OCI-LY7 (cell line): ENCODE results near the gene SLC35F4. TPM values are rescaled to one million over a fixed set of nuclear protein-coding genes. Genes with fewer than 3 reads are reported as not detected.

Experiments used
- BruUV-seq: library from RNA; stranded (reverse); fragments of 400-500 nt; replicated peaks from 2 replicates; lab custom pipeline; 2021; lab: Mats Ljungman, UMichigan
- CTCF ChIA-PET: fragments of 300-600 bp; sonication (Branson Sonifier 250); formaldehyde crosslinking; loops from one replicate; lab custom pipeline; 2022; ENCODE audit warnings: antibody characterized with exemption; ENCODE audit not compliant: unreplicated experiment; lab: Charles Lee
- POLR2A ChIA-PET: fragments of 300-600 bp; sonication (Branson Sonifier 250); formaldehyde crosslinking; loops from one replicate; lab custom pipeline; 2022; ENCODE audit warnings: antibody characterized with exemption; lab: Charles Lee
- DNase-seq: peaks from one replicate; pipeline ENCODE4 v3.0.0-alpha.2; 2015; ENCODE audit warnings: low spot score
- H2AFZ ChIP-seq: fragments of 200-600 bp; sonication (generic), shearing (Covaris generic); 2 replicates; pipeline ENCODE4 v1.6.1; 2014; ENCODE audit warnings: mild to moderate bottlenecking, antibody characterized with exemption, low read length, moderate library complexity
- H3K27ac ChIP-seq: fragments of 200-600 bp; sonication (generic); 2 replicates; pipeline ENCODE4 v1.5.1; 2014; ENCODE audit warnings: mixed run types, low read depth, mild to moderate bottlenecking, moderate library complexity, low read length, inconsistent platforms; ENCODE audit not compliant: poor library complexity, severe bottlenecking
- H3K36me3 ChIP-seq: fragments of 200-600 bp; sonication (generic); 2 replicates; pipeline ENCODE4 v1.6.1; 2014; ENCODE audit warnings: mild to moderate bottlenecking, antibody characterized with exemption, low read length, moderate library complexity, mixed read lengths; ENCODE audit not compliant: insufficient read depth
- H3K4me1 ChIP-seq: fragments of 200-600 bp; sonication (generic); 2 replicates; pipeline ENCODE4 v1.5.1; 2014; ENCODE audit warnings: mild to moderate bottlenecking, low read length; ENCODE audit not compliant: insufficient read depth, poor library complexity, severe bottlenecking
- H3K4me2 ChIP-seq: fragments of 200-600 bp; sonication (generic); 2 replicates; pipeline ENCODE4 v1.6.1; 2014; ENCODE audit warnings: mild to moderate bottlenecking, low read length
- H3K4me3 ChIP-seq: fragments of 200-600 bp; sonication (generic); 2 replicates; pipeline ENCODE4 v1.5.1; 2014; ENCODE audit warnings: mild to moderate bottlenecking, low read depth, low read length; ENCODE audit not compliant: poor library complexity, severe bottlenecking
- H3K79me2 ChIP-seq: fragments of 200-600 bp; sonication (generic); 2 replicates; pipeline ENCODE4 v1.6.1; 2016; ENCODE audit warnings: low read depth, mild to moderate bottlenecking, low read length, moderate library complexity, mixed read lengths; ENCODE audit not compliant: insufficient read depth
- H3K9me2 ChIP-seq: fragments of 200-600 bp; sonication (generic); 2 replicates; pipeline ENCODE4 v1.6.1; 2016; ENCODE audit warnings: mild to moderate bottlenecking, low read length, mixed read lengths; ENCODE audit not compliant: insufficient read depth
- H3K9me3 ChIP-seq: fragments of 200-600 bp; sonication (generic); 2 replicates; pipeline ENCODE4 v1.6.1; 2014; ENCODE audit warnings: mild to moderate bottlenecking, mixed run types, low read length, mixed read lengths
- H4K20me1 ChIP-seq: fragments of 200-600 bp; sonication (generic); 2 replicates; pipeline ENCODE4 v1.6.1; 2014; ENCODE audit warnings: mild to moderate bottlenecking, antibody characterized with exemption, low read length, moderate library complexity, mixed read lengths; ENCODE audit not compliant: insufficient read depth
- EZH2phosphoT487 ChIP-seq: fragments of 200-600 bp; sonication (generic); IDR thresholded peaks from 2 replicates; pipeline ENCODE4 v1.6.1; 2018; ENCODE audit warnings: low read depth, borderline replicate concordance, mild to moderate bottlenecking, mixed run types, antibody characterized with exemption, low read length, moderate library complexity, mixed read lengths
- intact Hi-C: fragments of 100-400 bp; cut with micrococcal nuclease; formaldehyde crosslinking; loops from one replicate; pipeline ENCODE4 v1.10.0; 2022; ENCODE audit not compliant: unreplicated experiment
- total RNA-seq, 2 experiments: library from RNA; depleted of rRNA in 1 of 2; stranded (reverse); fragments of >200 nt in 1 of 2; shearing (Covaris generic) in 1 of 2; gene quantifications; 2 replicates each; pipeline ENCODE4 v1.2.3, GENCODE V29; 2014 to 2022
- TF ChIP-seq, protein P1 (sequence below): fragments of 200-600 bp; sonication (generic); conservative IDR thresholded peaks from 2 replicates; pipeline ENCODE4 v1.5.1; 2014; ENCODE audit warnings: mild to moderate bottlenecking, antibody characterized with exemption, low read length, moderate library complexity, mixed read lengths

The SLC35F4 gene
- total RNA-seq, 2 experiments from 2014 or later: not detected

DNA sequence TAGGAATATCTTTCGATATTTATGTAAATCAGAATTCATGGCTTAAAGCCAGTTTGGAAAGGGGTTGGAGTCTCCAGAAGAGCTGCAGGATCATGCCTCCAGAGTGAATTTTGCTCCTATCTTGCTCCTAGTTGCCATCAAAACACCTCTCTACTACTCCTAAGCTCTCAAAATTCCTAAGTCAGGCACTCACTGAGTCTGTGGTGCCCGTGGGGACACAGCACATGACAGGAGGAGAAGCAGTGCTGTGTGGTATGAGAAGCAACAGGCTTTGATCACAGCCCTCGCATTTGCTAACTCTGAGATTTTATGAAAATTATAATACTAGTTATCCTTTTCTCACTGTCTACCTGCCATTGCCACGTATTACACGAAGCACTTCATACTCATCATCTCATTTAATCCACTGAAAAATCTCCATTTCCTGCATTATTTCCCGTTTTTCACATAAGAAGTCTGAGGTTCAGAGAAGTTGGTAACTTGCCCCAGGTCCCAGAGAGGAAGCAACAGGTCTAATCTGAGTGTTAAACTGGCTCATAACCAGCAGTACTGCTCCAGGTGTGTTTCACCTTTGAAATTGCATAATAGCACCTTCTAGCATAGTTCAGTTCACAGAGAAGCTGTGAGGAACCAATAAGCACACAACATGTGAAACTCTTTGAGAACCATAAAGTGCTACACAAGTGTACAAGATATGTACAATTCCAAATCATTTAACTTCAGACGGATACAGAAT is 33.1 kb upstream of the SLC35F4 start:
- intact Hi-C loops: no loop called here
- no peaks in the 10 kb centered on the region for H4K20me1 ChIP-seq
- no peaks in the 10 kb centered on the region for H3K9me2 ChIP-seq
- no peaks in the 10 kb centered on the region for H3K36me3 ChIP-seq
- no peak for DNase-seq
- no TSS peak for BruUV-seq
- H3K4me1 ChIP-seq: no peaks in the 10 kb centered on the region
- ChIA-PET CTCF (no interaction called here), POLR2A (no interaction called here)
- no peak overlapping the region for H2AFZ ChIP-seq
- H3K4me3 ChIP-seq: no peak overlapping the region
- TF ChIP-seq, protein P1, sequence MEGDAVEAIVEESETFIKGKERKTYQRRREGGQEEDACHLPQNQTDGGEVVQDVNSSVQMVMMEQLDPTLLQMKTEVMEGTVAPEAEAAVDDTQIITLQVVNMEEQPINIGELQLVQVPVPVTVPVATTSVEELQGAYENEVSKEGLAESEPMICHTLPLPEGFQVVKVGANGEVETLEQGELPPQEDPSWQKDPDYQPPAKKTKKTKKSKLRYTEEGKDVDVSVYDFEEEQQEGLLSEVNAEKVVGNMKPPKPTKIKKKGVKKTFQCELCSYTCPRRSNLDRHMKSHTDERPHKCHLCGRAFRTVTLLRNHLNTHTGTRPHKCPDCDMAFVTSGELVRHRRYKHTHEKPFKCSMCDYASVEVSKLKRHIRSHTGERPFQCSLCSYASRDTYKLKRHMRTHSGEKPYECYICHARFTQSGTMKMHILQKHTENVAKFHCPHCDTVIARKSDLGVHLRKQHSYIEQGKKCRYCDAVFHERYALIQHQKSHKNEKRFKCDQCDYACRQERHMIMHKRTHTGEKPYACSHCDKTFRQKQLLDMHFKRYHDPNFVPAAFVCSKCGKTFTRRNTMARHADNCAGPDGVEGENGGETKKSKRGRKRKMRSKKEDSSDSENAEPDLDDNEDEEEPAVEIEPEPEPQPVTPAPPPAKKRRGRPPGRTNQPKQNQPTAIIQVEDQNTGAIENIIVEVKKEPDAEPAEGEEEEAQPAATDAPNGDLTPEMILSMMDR: no peak
- no peak for TF ChIP-seq EZH2phosphoT487
- H3K79me2 ChIP-seq: no peaks in the 10 kb centered on the region
- no peak overlapping the region for H3K27ac ChIP-seq
- no peaks in the 10 kb centered on the region for H3K9me3 ChIP-seq
- no peak overlapping the region for H3K4me2 ChIP-seq

DNA sequence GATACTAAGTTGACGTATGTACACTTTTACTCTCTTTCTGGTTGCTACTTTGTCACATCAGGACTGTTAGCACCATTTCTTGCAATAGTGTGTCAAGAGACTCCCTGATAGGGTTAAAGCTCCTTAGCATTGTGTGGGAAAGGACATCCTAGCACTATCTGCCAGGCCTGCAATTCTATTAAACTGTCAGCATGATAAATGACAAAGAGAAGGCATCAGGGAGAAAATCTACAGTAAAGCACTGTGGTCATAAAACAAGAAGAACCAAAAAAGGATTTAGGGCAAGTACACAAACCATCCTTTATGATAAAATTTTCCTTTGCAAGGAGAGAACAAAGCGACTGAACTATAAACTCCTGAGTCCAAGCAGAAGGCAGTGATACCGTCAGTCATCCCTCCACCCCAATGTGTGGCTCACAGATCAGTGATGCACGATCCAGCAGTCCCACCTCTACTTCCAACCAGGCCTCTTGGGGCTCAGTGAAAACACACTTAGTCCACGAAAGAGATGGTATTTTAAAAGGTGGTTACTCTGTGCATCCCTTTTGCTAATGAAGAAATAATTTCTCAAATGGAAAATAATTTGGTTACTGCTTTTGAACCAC is 31.4 kb upstream of the SLC35F4 start:
- no TSS peak for BruUV-seq
- Histone ChIP-seq H3K9me2 (no peaks in the 10 kb centered on the region), H3K9me3 (no peaks in the 10 kb centered on the region), H2AFZ (no peak overlapping the region), H3K36me3 (no peaks in the 10 kb centered on the region), H3K4me3 (no peak overlapping the region), H3K4me1 (no peaks in the 10 kb centered on the region), H3K79me2 (no peaks in the 10 kb centered on the region), H4K20me1 (no peaks in the 10 kb centered on the region), H3K4me2 (no peak overlapping the region), H3K27ac (no peak overlapping the region)
- DNase-seq: no peak
- ChIA-PET CTCF (no interaction called here), POLR2A (no interaction called here)
- TF ChIP-seq EZH2phosphoT487: no peak
- intact Hi-C loops: no loop called here

DNA sequence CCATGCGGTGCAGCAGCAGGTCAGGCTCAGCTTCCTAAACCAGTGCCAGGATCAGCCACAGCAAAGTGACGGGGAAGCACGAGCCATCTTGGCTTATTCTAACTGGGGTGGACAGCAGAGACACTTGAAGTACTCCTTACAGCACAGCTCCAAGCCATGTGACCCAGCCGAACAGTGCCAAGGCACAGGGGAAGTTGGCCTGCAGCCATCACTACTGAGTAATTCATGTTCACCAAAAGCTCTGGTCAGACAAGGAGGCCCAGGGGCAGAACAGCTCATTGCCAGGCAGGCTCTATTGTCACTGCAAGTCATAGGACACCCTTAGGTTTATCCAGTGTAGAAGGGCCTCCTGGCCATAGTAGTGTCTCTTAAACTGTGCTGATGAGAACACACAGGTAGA is 23.4 kb upstream of the SLC35F4 start:
- Histone ChIP-seq H3K27ac (no peak overlapping the region), H3K9me2 (no peaks in the 10 kb centered on the region), H3K9me3 (no peaks in the 10 kb centered on the region), H3K4me2 (no peak overlapping the region), H2AFZ (no peak overlapping the region), H3K4me1 (no peaks in the 10 kb centered on the region), H3K79me2 (no peaks in the 10 kb centered on the region), H4K20me1 (no peaks in the 10 kb centered on the region), H3K36me3 (no peaks in the 10 kb centered on the region), H3K4me3 (no peak overlapping the region)
- no peak for DNase-seq
- no TSS peak for BruUV-seq
- no peak for TF ChIP-seq EZH2phosphoT487
- TF ChIP-seq, protein P1: no peak
- POLR2A ChIA-PET: no interaction called here
- intact Hi-C loops: no loop called here
- CTCF ChIA-PET: no interaction called here
